Measurements from ENCODE around the gene GPR42.

DNA sequence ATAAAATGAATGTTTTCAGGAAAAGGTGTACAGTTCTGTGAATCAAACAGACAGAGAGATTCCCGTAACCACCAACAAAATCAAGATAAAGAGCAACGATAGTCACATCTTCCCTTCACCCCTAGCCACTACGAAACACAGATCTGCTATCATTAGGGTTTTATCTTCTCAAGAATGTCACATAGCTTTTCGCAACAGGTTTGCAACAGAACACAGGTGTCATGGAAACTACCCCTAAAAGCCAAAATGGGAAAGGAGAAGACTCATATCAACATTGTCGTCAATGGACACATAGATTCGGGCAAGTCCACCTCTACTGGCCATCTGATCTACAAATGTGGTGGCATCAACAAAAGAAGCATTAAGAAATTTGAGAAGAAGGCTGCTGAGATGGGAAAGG is 11.1 kb downstream of the GPR42 start:
- TF ChIP-seq, protein P1, sequence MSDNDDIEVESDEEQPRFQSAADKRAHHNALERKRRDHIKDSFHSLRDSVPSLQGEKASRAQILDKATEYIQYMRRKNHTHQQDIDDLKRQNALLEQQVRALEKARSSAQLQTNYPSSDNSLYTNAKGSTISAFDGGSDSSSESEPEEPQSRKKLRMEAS (CRISPR knock-in tag; IDR thresholded peaks at IDR 0.05) = no peak
- TF ChIP-seq, protein P2, sequence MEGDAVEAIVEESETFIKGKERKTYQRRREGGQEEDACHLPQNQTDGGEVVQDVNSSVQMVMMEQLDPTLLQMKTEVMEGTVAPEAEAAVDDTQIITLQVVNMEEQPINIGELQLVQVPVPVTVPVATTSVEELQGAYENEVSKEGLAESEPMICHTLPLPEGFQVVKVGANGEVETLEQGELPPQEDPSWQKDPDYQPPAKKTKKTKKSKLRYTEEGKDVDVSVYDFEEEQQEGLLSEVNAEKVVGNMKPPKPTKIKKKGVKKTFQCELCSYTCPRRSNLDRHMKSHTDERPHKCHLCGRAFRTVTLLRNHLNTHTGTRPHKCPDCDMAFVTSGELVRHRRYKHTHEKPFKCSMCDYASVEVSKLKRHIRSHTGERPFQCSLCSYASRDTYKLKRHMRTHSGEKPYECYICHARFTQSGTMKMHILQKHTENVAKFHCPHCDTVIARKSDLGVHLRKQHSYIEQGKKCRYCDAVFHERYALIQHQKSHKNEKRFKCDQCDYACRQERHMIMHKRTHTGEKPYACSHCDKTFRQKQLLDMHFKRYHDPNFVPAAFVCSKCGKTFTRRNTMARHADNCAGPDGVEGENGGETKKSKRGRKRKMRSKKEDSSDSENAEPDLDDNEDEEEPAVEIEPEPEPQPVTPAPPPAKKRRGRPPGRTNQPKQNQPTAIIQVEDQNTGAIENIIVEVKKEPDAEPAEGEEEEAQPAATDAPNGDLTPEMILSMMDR (IDR thresholded peaks at IDR 0.05) = no peak
- TF ChIP-seq ZNF671 (CRISPR knock-in tag; IDR thresholded peaks at IDR 0.05) (no peak), KAT7 (CRISPR knock-in tag; IDR thresholded peaks at IDR 0.05; ENCODE audit: borderline replicate concordance) (no peak), JAZF1 (CRISPR knock-in tag; IDR thresholded peaks at IDR 0.05) (no peak), NFE2L1 (CRISPR knock-in tag; IDR thresholded peaks at IDR 0.05) (no peak), NFATC4 (CRISPR knock-in tag; IDR thresholded peaks at IDR 0.05) (no peak), RELA (CRISPR knock-in tag; IDR thresholded peaks at IDR 0.05; ENCODE audit: borderline replicate concordance) (no peak), ZNF232 (CRISPR knock-in tag; IDR thresholded peaks at IDR 0.05) (no peak)
- TF ChIP-seq, protein P3, sequence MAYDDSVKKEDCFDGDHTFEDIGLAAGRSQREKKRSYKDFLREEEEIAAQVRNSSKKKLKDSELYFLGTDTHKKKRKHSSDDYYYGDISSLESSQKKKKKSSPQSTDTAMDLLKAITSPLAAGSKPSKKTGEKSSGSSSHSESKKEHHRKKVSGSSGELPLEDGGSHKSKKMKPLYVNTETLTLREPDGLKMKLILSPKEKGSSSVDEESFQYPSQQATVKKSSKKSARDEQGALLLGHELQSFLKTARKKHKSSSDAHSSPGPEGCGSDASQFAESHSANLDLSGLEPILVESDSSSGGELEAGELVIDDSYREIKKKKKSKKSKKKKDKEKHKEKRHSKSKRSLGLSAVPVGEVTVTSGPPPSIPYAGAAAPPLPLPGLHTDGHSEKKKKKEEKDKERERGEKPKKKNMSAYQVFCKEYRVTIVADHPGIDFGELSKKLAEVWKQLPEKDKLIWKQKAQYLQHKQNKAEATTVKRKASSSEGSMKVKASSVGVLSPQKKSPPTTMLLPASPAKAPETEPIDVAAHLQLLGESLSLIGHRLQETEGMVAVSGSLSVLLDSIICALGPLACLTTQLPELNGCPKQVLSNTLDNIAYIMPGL (CRISPR knock-in tag; IDR thresholded peaks at IDR 0.05) = no peak

Data from WTC11 (cell line).